AG04450 (cell line): ENCODE data around the gene HMG20A. TPM values are rescaled to one million over a fixed set of nuclear protein-coding genes. Genes with fewer than 3 reads are reported as not detected.
A peak's percentile ranks its signal among the peaks of the same experiment; 100 is the strongest.

Experiments used
- CTCF ChIA-PET: fragments of 300-600, 350-600 bp; formaldehyde crosslinking; extraction: SDS; loops from one replicate; lab custom pipeline; 2022; ENCODE audit warnings: antibody characterized with exemption, inconsistent platforms; lab: Charles Lee
- POLR2A ChIA-PET: fragments of 350-600 bp; formaldehyde crosslinking; extraction: SDS; loops from one replicate; lab custom pipeline; 2021; ENCODE audit warnings: antibody characterized with exemption, inconsistent platforms; lab: Yijun Ruan, JAX
- DNase-seq: peaks from one replicate; pipeline ENCODE4 v3.0.0-alpha.2; 2011; ENCODE audit warnings: low read depth, low spot score
- H3K27ac ChIP-seq: one replicate; pipeline ENCODE4 v1.5.1; 2012; ENCODE audit warnings: low read depth, low read length, control low read depth
- H3K27me3 ChIP-seq: one replicate; pipeline ENCODE4 v1.6.0; 2012; ENCODE audit warnings: low read length; ENCODE audit not compliant: control insufficient read depth, insufficient read depth
- H3K4me3 ChIP-seq: 2 replicates; pipeline ENCODE4 v1.5.1; 2011; ENCODE audit warnings: mild to moderate bottlenecking, low read depth, low read length, control low read depth
- H3K9me3 ChIP-seq: 2 replicates; pipeline ENCODE4 v1.5.1; 2012; ENCODE audit warnings: low read length; ENCODE audit not compliant: control insufficient read depth, insufficient read depth
- CTCF ChIP-seq: IDR thresholded peaks from 2 replicates; pipeline ENCODE4 v1.5.1; 2011; ENCODE audit warnings: low read depth, low read length, control low read depth, inconsistent platforms
- polyA plus RNA-seq: library from polyadenylated mRNA; depleted of rRNA; stranded (reverse); fragments of >200 nt; gene quantifications from 2 replicates; pipeline ENCODE4 v1.2.3, GENCODE V29; 2011

The HMG20A gene
- polyA plus RNA-seq, 1 experiment = 62.5 TPM

GRCh38 chr15:77497942-77498361 is 77.3 kb downstream of the HMG20A start:
- DNase-seq = no peak
- POLR2A ChIA-PET = interaction anchor here (1.0 to 1.5 kb wide), 2 partner anchors 45 to 79 kb away, joined by 3 to 10 read pairs; no protein-coding TSS in a partner anchor
- H3K27me3 ChIP-seq = no peaks in the 10 kb centered on the region
- no peaks in the 10 kb centered on the region for H3K9me3 ChIP-seq
- CTCF ChIA-PET = interaction anchor here (0.7 to 4.1 kb wide), 18 partner anchors 9 to 391 kb away, joined by 3 to 47 read pairs (median 5); no protein-coding TSS in a partner anchor
- peak overlapping the region; percentile 31 for H3K27ac ChIP-seq
- H3K4me3 ChIP-seq = no peak overlapping the region
- no peak for TF ChIP-seq CTCF

DNA sequence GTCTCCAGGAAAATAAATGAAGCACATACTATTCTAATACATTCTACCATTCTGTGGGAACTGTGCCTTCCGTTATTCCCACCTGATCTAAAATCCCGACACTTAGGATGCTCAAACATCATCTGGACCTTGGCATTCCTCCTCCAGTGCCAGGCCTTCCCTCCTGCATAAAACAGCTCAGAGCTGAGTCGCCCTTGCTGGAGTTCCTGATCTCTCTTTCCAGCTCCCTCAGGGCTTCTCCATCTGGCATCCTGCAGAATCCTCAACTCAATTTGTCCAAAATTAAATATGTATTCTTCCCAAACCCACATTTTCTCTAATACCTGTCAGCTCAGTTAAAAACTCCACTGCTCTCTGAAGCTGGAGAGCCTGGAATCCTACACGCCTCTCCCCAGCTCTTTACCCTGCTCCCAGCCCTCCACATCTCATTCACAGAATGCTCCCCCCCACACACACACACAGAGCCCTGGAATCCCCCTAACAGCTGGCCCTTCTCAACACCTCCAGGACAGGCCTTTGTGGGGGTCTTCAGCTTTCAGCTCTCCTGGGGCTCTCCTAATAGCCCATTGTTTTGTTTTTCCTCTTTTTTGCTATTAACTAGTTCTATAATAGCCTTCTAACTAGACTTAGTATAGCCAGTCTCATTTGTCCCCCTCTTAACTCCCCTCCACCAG is 78.5 kb downstream of the HMG20A start:
- ChIA-PET POLR2A (interaction anchor here (0.6 kb wide), 1 partner anchor 78 kb away, joined by 3 read pairs; no protein-coding TSS in a partner anchor), CTCF (interaction anchor here (1.0 to 3.5 kb wide), 5 partner anchors 40 to 557 kb away, joined by 3 to 47 read pairs (median 20); no protein-coding TSS in a partner anchor)
- no peak for DNase-seq
- Histone ChIP-seq H3K27ac (no peak overlapping the region), H3K9me3 (no peaks in the 10 kb centered on the region), H3K27me3 (no peaks in the 10 kb centered on the region), H3K4me3 (no peak overlapping the region)
- TF ChIP-seq CTCF = no peak

DNA sequence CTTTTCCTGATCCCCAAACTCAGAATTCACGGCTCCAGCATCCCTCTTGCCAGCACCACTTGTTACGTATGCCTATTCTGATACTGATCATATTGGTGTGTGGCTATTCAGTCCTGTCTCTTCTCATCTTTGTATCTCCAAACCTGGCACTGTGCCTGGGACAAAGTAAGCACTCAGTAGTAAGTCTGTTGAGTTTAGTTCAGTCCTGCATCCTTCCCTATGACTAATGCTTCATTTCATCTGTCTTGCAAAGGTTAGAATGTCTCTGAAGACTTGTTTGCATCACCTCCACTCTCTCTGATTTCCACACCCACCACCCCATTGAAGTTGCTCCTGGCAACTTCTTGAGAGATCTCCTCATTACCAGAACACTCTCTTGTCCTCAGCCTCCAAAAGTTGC is 80.3 kb downstream of the HMG20A start:
- Histone ChIP-seq H3K27me3 (no peaks in the 10 kb centered on the region), H3K27ac (no peak overlapping the region), H3K9me3 (no peaks in the 10 kb centered on the region), H3K4me3 (no peak overlapping the region)
- no peak for DNase-seq
- POLR2A ChIA-PET = no interaction called here
- CTCF ChIA-PET = no interaction called here
- TF ChIP-seq CTCF = no peak

GRCh38 chr15:77502379-77503095 is 81.8 kb downstream of the HMG20A start:
- no peak for TF ChIP-seq CTCF
- H3K9me3 ChIP-seq = peaks cover 4% of the 10 kb centered on the region; the same call in 1 of the 2 replicates
- H3K4me3 ChIP-seq = no peak overlapping the region
- H3K27ac ChIP-seq = no peak overlapping the region
- CTCF ChIA-PET = interaction anchor here (0.5 kb wide), 1 partner anchor 558 kb away, joined by 3 read pairs; no protein-coding TSS in a partner anchor
- no peaks in the 10 kb centered on the region for H3K27me3 ChIP-seq
- POLR2A ChIA-PET = interaction anchor here (0.5 kb wide), 1 partner anchor 335 kb away, joined by 4 read pairs; no protein-coding TSS in a partner anchor
- DNase-seq = no peak
